Measurements from ENCODE around the gene FARP1. TPM values are rescaled to one million over a fixed set of nuclear protein-coding genes. Genes with fewer than 3 reads are reported as not detected.

FARP1 gene
- polyA plus RNA-seq, 1 of the 3 experiments (the other 2 are of a cell fraction) = 12.0 TPM

DNA sequence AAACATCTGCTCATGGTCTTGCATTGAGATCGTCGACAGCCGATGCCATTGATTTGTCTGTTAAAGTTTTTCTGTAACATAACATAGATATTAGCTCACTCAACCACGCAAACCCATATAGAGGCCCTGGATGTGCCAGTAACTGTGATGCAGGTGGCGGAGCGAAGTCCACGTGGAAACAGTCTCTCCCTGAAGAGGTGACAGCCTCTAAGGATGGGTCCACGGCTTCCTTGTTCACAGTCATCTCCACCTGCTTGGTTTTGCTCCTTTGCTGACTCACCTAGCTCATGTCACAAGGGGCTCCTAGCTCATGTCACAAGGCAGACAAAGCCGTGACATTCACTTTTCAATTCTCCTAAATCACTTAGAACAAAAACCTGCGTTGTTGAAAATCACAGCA, 42.4 kb upstream of the FARP1 start:
- ChIA-PET POLR2A (no interaction called here), CTCF (no interaction called here)
- Histone ChIP-seq H2AFZ (ENCODE audit: low read depth) (no peak overlapping the region), H3K9me2 (no peaks in the 10 kb centered on the region), H3F3A (replicated peaks; ENCODE audit: insufficient read depth) (no peaks in the 10 kb centered on the region), H3K27me3 (ENCODE audit: insufficient read depth) (no peaks in the 10 kb centered on the region), H3K36me3 (replicated peaks in 1 of 2; ENCODE audit: control insufficient read depth in 1 of 2, insufficient read depth in 2 of 2, low read length in 1 of 2) (no peaks in the 10 kb centered on the region), H3K79me2 (ENCODE audit: insufficient read depth) (no peaks in the 10 kb centered on the region), H3K4me2 (no peak overlapping the region), H3K27ac (ENCODE audit: low read depth in 2 of 2, low read length in 1 of 2) (no peak overlapping the region), H3K9ac (no peak overlapping the region), H3K4me1 (ENCODE audit: control insufficient read depth in 1 of 2, insufficient read depth in 2 of 2, low read depth in 1 of 2, low read length in 1 of 2) (peaks cover 0 to 8% of the 10 kb centered on the region in 2 experiments; a peak in 1 of 4 replicates), H3K9me3 (no peaks in the 10 kb centered on the region), H3K4me3 (ENCODE audit: low read depth in 2 of 2, low read length in 1 of 2) (no peak overlapping the region), H4K20me1 (ENCODE audit: insufficient read depth) (no peaks in the 10 kb centered on the region)
- DNase-seq = no peak
- TF ChIP-seq TAF1 (IDR thresholded peaks at IDR 0.05; ENCODE audit: borderline replicate concordance, low read depth, low read length) = no peak
- no peak for TF ChIP-seq POLR2AphosphoS5 (IDR thresholded peaks at IDR 0.05; ENCODE audit: low read depth, low read length)
- TF ChIP-seq TCF12 (IDR thresholded peaks at IDR 0.05) = no peak
- TF ChIP-seq, protein P1, sequence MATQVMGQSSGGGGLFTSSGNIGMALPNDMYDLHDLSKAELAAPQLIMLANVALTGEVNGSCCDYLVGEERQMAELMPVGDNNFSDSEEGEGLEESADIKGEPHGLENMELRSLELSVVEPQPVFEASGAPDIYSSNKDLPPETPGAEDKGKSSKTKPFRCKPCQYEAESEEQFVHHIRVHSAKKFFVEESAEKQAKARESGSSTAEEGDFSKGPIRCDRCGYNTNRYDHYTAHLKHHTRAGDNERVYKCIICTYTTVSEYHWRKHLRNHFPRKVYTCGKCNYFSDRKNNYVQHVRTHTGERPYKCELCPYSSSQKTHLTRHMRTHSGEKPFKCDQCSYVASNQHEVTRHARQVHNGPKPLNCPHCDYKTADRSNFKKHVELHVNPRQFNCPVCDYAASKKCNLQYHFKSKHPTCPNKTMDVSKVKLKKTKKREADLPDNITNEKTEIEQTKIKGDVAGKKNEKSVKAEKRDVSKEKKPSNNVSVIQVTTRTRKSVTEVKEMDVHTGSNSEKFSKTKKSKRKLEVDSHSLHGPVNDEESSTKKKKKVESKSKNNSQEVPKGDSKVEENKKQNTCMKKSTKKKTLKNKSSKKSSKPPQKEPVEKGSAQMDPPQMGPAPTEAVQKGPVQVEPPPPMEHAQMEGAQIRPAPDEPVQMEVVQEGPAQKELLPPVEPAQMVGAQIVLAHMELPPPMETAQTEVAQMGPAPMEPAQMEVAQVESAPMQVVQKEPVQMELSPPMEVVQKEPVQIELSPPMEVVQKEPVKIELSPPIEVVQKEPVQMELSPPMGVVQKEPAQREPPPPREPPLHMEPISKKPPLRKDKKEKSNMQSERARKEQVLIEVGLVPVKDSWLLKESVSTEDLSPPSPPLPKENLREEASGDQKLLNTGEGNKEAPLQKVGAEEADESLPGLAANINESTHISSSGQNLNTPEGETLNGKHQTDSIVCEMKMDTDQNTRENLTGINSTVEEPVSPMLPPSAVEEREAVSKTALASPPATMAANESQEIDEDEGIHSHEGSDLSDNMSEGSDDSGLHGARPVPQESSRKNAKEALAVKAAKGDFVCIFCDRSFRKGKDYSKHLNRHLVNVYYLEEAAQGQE (IDR thresholded peaks at IDR 0.05; ENCODE audit: low read depth, low read length) = no peak
- TF ChIP-seq CHD2 (IDR thresholded peaks at IDR 0.05; ENCODE audit: low read length, partially characterized antibody) = no peak
- no peak for TF ChIP-seq FOXM1 (IDR thresholded peaks at IDR 0.05; ENCODE audit: low read depth)
- no peak for TF ChIP-seq JUND (IDR thresholded peaks at IDR 0.05)
- TF ChIP-seq, protein P2, sequence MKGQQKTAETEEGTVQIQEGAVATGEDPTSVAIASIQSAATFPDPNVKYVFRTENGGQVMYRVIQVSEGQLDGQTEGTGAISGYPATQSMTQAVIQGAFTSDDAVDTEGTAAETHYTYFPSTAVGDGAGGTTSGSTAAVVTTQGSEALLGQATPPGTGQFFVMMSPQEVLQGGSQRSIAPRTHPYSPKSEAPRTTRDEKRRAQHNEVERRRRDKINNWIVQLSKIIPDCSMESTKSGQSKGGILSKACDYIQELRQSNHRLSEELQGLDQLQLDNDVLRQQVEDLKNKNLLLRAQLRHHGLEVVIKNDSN (IDR thresholded peaks at IDR 0.05; ENCODE audit: borderline replicate concordance, low read depth) = no peak
- TF ChIP-seq, protein P3, sequence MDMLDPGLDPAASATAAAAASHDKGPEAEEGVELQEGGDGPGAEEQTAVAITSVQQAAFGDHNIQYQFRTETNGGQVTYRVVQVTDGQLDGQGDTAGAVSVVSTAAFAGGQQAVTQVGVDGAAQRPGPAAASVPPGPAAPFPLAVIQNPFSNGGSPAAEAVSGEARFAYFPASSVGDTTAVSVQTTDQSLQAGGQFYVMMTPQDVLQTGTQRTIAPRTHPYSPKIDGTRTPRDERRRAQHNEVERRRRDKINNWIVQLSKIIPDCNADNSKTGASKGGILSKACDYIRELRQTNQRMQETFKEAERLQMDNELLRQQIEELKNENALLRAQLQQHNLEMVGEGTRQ (IDR thresholded peaks at IDR 0.05; ENCODE audit: borderline replicate concordance, low read depth, low read length) = no peak
- WGBS (ENCODE audit: low lambda C conversion rate) = 91% methylated on average over 10 of the region's 10 CpGs

DNA sequence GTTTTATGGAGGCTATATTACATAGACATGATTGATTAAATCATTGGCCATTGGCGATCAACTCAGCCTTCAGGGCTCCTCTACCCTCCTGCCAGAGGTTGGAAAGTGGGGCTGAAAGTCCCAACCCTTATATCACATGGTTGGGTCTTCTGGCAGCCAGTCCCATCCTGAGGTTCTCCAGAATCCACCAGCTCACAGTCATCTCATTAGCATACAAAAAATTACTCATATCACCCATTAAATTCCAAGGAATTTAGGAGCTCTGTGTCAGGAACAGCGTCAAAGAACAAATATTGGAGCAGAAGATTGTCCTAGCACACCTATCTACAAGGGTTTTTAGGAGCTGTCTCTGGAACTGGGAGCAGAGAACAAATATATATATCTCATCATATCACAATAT, 39.4 kb upstream of the FARP1 start:
- no peaks in the 10 kb centered on the region for H4K20me1 ChIP-seq (ENCODE audit: insufficient read depth)
- no peaks in the 10 kb centered on the region for H3K79me2 ChIP-seq (ENCODE audit: insufficient read depth)
- POLR2A ChIA-PET = no interaction called here
- no peaks in the 10 kb centered on the region for H3K9me3 ChIP-seq
- H2AFZ ChIP-seq (ENCODE audit: low read depth) = no peak overlapping the region
- no peaks in the 10 kb centered on the region for H3F3A ChIP-seq (replicated peaks; ENCODE audit: insufficient read depth)
- H3K4me2 ChIP-seq = no peak overlapping the region
- no peak overlapping the region for H3K9ac ChIP-seq
- H3K4me1 ChIP-seq (ENCODE audit: control insufficient read depth in 1 of 2, insufficient read depth in 2 of 2, low read depth in 1 of 2, low read length in 1 of 2) = peaks cover 0 to 3% of the 10 kb centered on the region in 2 experiments; a peak in 1 of 4 replicates
- H3K4me3 ChIP-seq (ENCODE audit: low read depth in 2 of 2, low read length in 1 of 2) = no peak overlapping the region
- CTCF ChIA-PET = no interaction called here
- no peak for DNase-seq
- no peaks in the 10 kb centered on the region for H3K36me3 ChIP-seq (replicated peaks in 1 of 2; ENCODE audit: control insufficient read depth in 1 of 2, insufficient read depth in 2 of 2, low read length in 1 of 2)
- H3K9me2 ChIP-seq = no peaks in the 10 kb centered on the region
- 68% methylated on average over 2 of the region's 2 CpGs for WGBS (ENCODE audit: low lambda C conversion rate)
- no peaks in the 10 kb centered on the region for H3K27me3 ChIP-seq (ENCODE audit: insufficient read depth)
- no peak overlapping the region for H3K27ac ChIP-seq (ENCODE audit: low read depth in 2 of 2, low read length in 1 of 2)
- TF ChIP-seq YY1 (IDR thresholded peaks at IDR 0.05; ENCODE audit: low read depth) = no peak
- TF ChIP-seq, protein P2 (IDR thresholded peaks at IDR 0.05; ENCODE audit: borderline replicate concordance, low read depth) = no peak
- TF ChIP-seq CHD2 (IDR thresholded peaks at IDR 0.05; ENCODE audit: low read length, partially characterized antibody) = no peak
- no peak for TF ChIP-seq FOXJ3 (CRISPR knock-in tag; IDR thresholded peaks at IDR 0.05)
- TF ChIP-seq, protein P4, sequence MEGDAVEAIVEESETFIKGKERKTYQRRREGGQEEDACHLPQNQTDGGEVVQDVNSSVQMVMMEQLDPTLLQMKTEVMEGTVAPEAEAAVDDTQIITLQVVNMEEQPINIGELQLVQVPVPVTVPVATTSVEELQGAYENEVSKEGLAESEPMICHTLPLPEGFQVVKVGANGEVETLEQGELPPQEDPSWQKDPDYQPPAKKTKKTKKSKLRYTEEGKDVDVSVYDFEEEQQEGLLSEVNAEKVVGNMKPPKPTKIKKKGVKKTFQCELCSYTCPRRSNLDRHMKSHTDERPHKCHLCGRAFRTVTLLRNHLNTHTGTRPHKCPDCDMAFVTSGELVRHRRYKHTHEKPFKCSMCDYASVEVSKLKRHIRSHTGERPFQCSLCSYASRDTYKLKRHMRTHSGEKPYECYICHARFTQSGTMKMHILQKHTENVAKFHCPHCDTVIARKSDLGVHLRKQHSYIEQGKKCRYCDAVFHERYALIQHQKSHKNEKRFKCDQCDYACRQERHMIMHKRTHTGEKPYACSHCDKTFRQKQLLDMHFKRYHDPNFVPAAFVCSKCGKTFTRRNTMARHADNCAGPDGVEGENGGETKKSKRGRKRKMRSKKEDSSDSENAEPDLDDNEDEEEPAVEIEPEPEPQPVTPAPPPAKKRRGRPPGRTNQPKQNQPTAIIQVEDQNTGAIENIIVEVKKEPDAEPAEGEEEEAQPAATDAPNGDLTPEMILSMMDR (IDR thresholded peaks at IDR 0.05) = no peak
- TF ChIP-seq, protein P3 (IDR thresholded peaks at IDR 0.05; ENCODE audit: borderline replicate concordance, low read depth, low read length) = no peak
- TF ChIP-seq, protein P5, sequence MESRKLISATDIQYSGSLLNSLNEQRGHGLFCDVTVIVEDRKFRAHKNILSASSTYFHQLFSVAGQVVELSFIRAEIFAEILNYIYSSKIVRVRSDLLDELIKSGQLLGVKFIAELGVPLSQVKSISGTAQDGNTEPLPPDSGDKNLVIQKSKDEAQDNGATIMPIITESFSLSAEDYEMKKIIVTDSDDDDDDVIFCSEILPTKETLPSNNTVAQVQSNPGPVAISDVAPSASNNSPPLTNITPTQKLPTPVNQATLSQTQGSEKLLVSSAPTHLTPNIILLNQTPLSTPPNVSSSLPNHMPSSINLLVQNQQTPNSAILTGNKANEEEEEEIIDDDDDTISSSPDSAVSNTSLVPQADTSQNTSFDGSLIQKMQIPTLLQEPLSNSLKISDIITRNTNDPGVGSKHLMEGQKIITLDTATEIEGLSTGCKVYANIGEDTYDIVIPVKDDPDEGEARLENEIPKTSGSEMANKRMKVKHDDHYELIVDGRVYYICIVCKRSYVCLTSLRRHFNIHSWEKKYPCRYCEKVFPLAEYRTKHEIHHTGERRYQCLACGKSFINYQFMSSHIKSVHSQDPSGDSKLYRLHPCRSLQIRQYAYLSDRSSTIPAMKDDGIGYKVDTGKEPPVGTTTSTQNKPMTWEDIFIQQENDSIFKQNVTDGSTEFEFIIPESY (IDR thresholded peaks at IDR 0.05; ENCODE audit: borderline replicate concordance, low read depth) = no peak
- no peak for TF ChIP-seq MEF2A (IDR thresholded peaks at IDR 0.05; ENCODE audit: borderline replicate concordance, low read depth)
- TF ChIP-seq RXRA (IDR thresholded peaks at IDR 0.05; ENCODE audit: borderline replicate concordance, low read depth) = no peak
- TF ChIP-seq, protein P6, sequence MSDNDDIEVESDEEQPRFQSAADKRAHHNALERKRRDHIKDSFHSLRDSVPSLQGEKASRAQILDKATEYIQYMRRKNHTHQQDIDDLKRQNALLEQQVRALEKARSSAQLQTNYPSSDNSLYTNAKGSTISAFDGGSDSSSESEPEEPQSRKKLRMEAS (IDR thresholded peaks at IDR 0.05; ENCODE audit: low read depth) = no peak
